DND-41 (cell line): ENCODE results near the gene CREB3L2.

Source experiments
- ATAC-seq: fragments of 200-7000 bp; cut with Tn5 transposase; 3 replicates; pipeline ENCODE4 v1.9.1; 2021; ENCODE audit warnings: low read depth; ENCODE audit not compliant: insufficient read depth
- DNase-seq: peaks from one replicate; pipeline ENCODE4 v3.0.0-alpha.2; 2020
- H2AFZ ChIP-seq: 2 replicates; pipeline ENCODE4 v1.6.0; 2012; ENCODE audit warnings: low read depth, low read length
- H3K27ac ChIP-seq: 2 replicates; pipeline ENCODE4 v1.5.1; 2012; ENCODE audit warnings: low read length, inconsistent platforms
- H3K27me3 ChIP-seq: fragments of 200-600 bp; sonication (generic); 2 replicates; pipeline ENCODE4 v1.6.0; 2012; ENCODE audit warnings: low read length, mild to moderate bottlenecking, inconsistent platforms; ENCODE audit not compliant: insufficient read depth, poor library complexity
- H3K36me3 ChIP-seq: 2 replicates; pipeline ENCODE4 v1.5.1; 2012; ENCODE audit warnings: low read length, inconsistent platforms; ENCODE audit not compliant: insufficient read depth
- H3K4me1 ChIP-seq: 2 replicates; pipeline ENCODE4 v1.5.1; 2012; ENCODE audit warnings: mild to moderate bottlenecking, low read length; ENCODE audit not compliant: insufficient read depth
- H3K4me2 ChIP-seq: 2 replicates; pipeline ENCODE4 v1.6.0; 2012; ENCODE audit warnings: mild to moderate bottlenecking, moderate library complexity, low read length, inconsistent platforms; ENCODE audit not compliant: insufficient read depth
- H3K4me3 ChIP-seq, 2 experiments: fragments of 200-600 bp in 1 of 2; shearing (Covaris generic) in 1 of 2; 2 replicates each; pipeline ENCODE4 v1.5.1; 2012 to 2016; ENCODE audit warnings: inconsistent platforms in 2 of 2, low read length in 2 of 2, mild to moderate bottlenecking in 2 of 2, low read depth in 1 of 2, moderate library complexity in 1 of 2
- H3K79me2 ChIP-seq: 2 replicates; pipeline ENCODE4 v1.6.0; 2012; ENCODE audit warnings: low read length, inconsistent platforms; ENCODE audit not compliant: insufficient read depth
- H3K9ac ChIP-seq: 2 replicates; pipeline ENCODE4 v1.6.0; 2012; ENCODE audit warnings: low read depth, mild to moderate bottlenecking, inconsistent platforms, low read length, moderate library complexity
- H3K9me3 ChIP-seq: 2 replicates; pipeline ENCODE4 v1.5.1; 2012; ENCODE audit warnings: low read length, moderate library complexity, mild to moderate bottlenecking, inconsistent platforms; ENCODE audit not compliant: insufficient read depth, severe bottlenecking
- H4K20me1 ChIP-seq: 2 replicates; pipeline ENCODE4 v1.6.0; 2012; ENCODE audit warnings: low read length; ENCODE audit not compliant: insufficient read depth
- EZH2 ChIP-seq: IDR thresholded peaks from 3 replicates; pipeline ENCODE4 v1.6.1; 2012; ENCODE audit warnings: borderline replicate concordance, low read depth, mild to moderate bottlenecking, moderate library complexity, low read length, inconsistent platforms; ENCODE audit not compliant: severe bottlenecking
- TF ChIP-seq, protein P1 (sequence below): IDR thresholded peaks from 2 replicates; pipeline ENCODE4 v1.5.1; 2012; ENCODE audit warnings: borderline replicate concordance, low read length, moderate library complexity, mild to moderate bottlenecking; ENCODE audit not compliant: poor library complexity, severe bottlenecking; ENCODE audit errors: extremely low read depth

Gene CREB3L2

GRCh38 chr7:138025215-138026186 is 23.6 kb upstream of the CREB3L2 start:
- H3K36me3 ChIP-seq, result no peaks in the 10 kb centered on the region

DNA sequence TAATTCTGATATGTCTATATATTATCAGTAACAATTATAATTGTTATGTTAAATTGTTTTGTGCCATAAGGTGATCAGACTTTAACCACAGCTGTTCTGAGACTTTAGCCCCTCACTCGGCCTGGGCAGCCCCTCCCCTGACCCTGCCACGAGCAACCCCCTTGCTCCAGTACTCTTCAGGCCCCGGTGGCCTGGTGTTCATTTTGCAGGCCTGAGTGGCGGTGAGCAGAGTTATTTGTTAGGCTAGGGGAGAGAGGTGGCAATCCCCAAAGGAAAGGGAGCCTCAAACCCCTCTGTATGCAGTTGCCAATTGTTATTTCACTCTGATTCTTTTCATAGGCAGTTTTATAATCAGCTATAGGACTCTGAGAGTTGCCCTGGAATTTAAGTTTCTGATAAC is 22.9 kb upstream of the CREB3L2 start:
- H4K20me1 ChIP-seq, result no peaks in the 10 kb centered on the region
- no peak overlapping the region for H3K9ac ChIP-seq
- DNase-seq (no peak), ATAC-seq (no peak)
- TF ChIP-seq EZH2, result no peak
- no peaks in the 10 kb centered on the region for H3K79me2 ChIP-seq
- no peaks in the 10 kb centered on the region for H3K27me3 ChIP-seq
- no peaks in the 10 kb centered on the region for H3K4me1 ChIP-seq
- peaks cover 6% of the 10 kb centered on the region for H3K9me3 ChIP-seq
- no peak overlapping the region for H3K27ac ChIP-seq
- H3K36me3 ChIP-seq, result no peaks in the 10 kb centered on the region
- H3K4me2 ChIP-seq, result no peak overlapping the region
- H3K4me3 ChIP-seq, result no peak overlapping the region
- H2AFZ ChIP-seq, result no peak overlapping the region

More at GRCh38 chr7:138025215-138026186, 23.6 kb upstream of the CREB3L2 start:
- Histone ChIP-seq H3K4me1 (no peaks in the 10 kb centered on the region), H3K4me2 (no peak overlapping the region), H3K79me2 (no peaks in the 10 kb centered on the region), H3K9ac (no peak overlapping the region), H4K20me1 (no peaks in the 10 kb centered on the region), H3K27ac (no peak overlapping the region), H3K4me3 (no peak overlapping the region), H3K9me3 (peaks cover 6% of the 10 kb centered on the region), H2AFZ (no peak overlapping the region), H3K27me3 (no peaks in the 10 kb centered on the region)
- no peak for DNase-seq
- TF ChIP-seq, protein P1, sequence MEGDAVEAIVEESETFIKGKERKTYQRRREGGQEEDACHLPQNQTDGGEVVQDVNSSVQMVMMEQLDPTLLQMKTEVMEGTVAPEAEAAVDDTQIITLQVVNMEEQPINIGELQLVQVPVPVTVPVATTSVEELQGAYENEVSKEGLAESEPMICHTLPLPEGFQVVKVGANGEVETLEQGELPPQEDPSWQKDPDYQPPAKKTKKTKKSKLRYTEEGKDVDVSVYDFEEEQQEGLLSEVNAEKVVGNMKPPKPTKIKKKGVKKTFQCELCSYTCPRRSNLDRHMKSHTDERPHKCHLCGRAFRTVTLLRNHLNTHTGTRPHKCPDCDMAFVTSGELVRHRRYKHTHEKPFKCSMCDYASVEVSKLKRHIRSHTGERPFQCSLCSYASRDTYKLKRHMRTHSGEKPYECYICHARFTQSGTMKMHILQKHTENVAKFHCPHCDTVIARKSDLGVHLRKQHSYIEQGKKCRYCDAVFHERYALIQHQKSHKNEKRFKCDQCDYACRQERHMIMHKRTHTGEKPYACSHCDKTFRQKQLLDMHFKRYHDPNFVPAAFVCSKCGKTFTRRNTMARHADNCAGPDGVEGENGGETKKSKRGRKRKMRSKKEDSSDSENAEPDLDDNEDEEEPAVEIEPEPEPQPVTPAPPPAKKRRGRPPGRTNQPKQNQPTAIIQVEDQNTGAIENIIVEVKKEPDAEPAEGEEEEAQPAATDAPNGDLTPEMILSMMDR, result no peak
- no peak for TF ChIP-seq EZH2
- no peak for ATAC-seq

DNA sequence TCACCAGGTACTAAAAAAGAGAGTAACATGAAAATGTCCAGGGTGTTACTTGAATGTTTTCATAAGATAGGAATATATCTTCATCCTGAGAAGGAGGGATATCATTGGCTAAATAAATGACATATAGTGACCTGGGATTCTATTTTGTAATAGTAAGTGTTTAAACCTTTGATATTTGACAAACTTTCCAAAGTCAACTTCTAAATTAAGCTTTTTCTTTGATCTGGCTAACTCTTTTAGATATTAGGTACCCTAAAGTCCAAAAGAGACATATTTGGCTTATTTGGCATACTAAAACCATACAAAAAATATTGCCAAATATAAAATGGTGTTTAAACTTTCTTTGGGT is 22.4 kb upstream of the CREB3L2 start:
- Histone ChIP-seq H4K20me1 (no peaks in the 10 kb centered on the region), H3K9me3 (peaks cover 6% of the 10 kb centered on the region), H3K4me2 (no peak overlapping the region), H3K79me2 (no peaks in the 10 kb centered on the region), H3K36me3 (no peaks in the 10 kb centered on the region), H3K27me3 (no peaks in the 10 kb centered on the region), H3K4me1 (no peaks in the 10 kb centered on the region), H3K9ac (no peak overlapping the region), H3K4me3 (no peak overlapping the region), H2AFZ (no peak overlapping the region), H3K27ac (no peak overlapping the region)
- DNase-seq (no peak), ATAC-seq (no peak)
- no peak for TF ChIP-seq EZH2
- TF ChIP-seq, protein P1, result no peak

- TF ChIP-seq, protein P1, result no peak
- no peak for TF ChIP-seq EZH2
- H3K27me3 ChIP-seq, result no peaks in the 10 kb centered on the region
- H3K36me3 ChIP-seq, result no peaks in the 10 kb centered on the region
- no peak overlapping the region for H3K4me2 ChIP-seq
- no peak overlapping the region for H2AFZ ChIP-seq
- no peaks in the 10 kb centered on the region for H3K4me1 ChIP-seq
- DNase-seq (no peak), ATAC-seq (no peak)
- H4K20me1 ChIP-seq, result no peaks in the 10 kb centered on the region
- H3K27ac ChIP-seq, result no peak overlapping the region
- H3K4me3 ChIP-seq, result no peak overlapping the region
- H3K79me2 ChIP-seq, result no peaks in the 10 kb centered on the region
- H3K9me3 ChIP-seq, result peaks cover 6% of the 10 kb centered on the region
- no peak overlapping the region for H3K9ac ChIP-seq
Measured at GRCh38 chr7:138023618-138024342, 21.9 kb upstream of the CREB3L2 start.
